ELF-1 (cell line): ENCODE results near the gene ATP13A3.
"Not testable (repeated sequence)": the region's sequence is repeated elsewhere in the genome, so short reads cannot be mapped to it uniquely, and the experiment has no call there.

Source experiments
- DNase-seq: peaks from one replicate; pipeline ENCODE4 v3.0.0-alpha.2; 2016; ENCODE audit warnings: low read depth, low spot score

Gene ATP13A3

GRCh38 chr3:194486540-194487288, at the start of gene ATP13A3:
Gene ATP13A3, minus strand, starts transcription at chr3:194487002. Its CDS starts 24,812 bp downstream, at chr3:194462190.
- peak; percentile 87 for DNase-seq

GRCh38 chr3:194535199-194535598, 48.4 kb upstream of the ATP13A3 start:
- DNase-seq = not testable (repeated sequence)

GRCh38 chr3:194534243-194534642, 47.4 kb upstream of the ATP13A3 start:
- DNase-seq = no peak

- no peak for DNase-seq
Observed at GRCh38 chr3:194532591-194532990, 45.8 kb upstream of the ATP13A3 start.

DNA sequence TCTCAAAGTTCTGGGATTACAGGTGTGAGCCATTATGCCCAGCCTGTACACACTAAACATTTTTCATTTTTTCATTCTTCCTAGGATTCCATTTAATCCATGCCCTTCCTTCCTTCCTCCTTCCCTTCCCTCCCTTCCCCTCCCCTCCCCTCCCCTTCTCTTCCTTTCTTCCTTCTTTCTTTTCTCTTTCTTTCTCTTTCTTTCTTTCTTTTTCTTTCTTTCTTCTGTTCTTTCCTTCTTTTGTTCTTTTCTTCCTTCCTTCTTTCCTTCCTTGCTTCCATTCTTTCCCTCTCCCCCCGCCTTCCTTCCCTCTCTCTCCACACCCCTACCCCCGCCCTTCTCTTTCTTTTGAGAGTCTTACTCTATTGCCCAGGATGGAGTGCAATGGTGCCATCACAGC, 40.9 kb upstream of the ATP13A3 start:
- DNase-seq = no peak

- DNase-seq = no peak
Observed at GRCh38 chr3:194526164-194526563, 39.4 kb upstream of the ATP13A3 start.

DNA sequence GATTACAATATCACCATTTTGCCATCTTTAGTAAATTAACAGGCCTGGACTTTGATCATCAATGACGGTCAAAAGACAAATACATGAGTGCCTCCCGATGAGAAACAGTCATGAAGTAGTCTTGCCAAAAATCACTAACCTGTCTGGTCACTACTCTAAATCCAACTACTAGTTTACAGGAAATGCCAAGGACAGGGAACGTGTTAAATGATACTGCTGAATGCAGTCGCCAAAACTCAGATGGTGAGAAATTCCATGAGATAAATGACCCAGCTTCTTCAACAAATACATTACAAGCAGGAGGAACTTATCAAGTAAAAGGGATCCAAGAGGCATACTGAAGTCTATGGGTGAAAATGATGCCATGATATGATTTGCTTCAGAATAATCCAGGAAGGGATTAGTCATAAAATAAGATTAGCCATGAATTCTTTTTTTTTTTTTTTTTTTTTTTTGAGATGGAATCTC, 35.8 kb upstream of the ATP13A3 start:
- DNase-seq = no peak

DNA sequence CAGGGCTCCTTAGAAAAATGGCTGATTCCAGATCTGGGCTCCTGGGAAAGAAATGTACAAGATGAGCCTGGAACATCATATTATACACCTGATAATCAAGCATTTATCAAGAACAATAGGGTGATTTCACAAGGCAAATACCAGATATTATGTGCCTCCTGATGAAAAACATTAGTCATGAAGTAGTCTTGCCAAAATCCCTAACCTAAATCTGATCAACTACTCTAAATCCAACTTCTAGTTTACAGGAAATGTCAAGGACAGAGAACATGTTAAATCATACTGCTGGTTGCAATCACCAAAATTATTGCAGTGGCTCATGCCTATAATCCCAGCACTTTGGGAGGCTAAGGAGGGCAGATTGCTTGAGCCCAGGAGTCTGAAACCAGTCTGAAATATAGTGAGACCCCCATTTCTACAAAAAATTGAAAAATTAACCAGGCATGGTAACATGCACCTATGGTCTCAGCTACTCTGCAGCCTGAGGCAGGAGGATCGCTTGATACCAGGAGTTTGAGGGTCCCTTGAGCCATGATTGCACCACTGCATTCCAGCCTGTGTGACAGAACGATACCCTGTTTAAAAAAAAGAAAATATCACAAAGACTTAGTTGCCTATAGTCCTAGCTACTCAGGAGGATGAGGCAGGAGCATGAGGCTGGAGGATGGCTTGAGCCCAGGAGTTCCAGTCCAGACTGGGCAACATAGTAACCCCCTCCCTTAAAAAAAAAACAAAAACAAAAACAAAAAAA, 34.9 kb upstream of the ATP13A3 start:
- DNase-seq = no peak

DNA sequence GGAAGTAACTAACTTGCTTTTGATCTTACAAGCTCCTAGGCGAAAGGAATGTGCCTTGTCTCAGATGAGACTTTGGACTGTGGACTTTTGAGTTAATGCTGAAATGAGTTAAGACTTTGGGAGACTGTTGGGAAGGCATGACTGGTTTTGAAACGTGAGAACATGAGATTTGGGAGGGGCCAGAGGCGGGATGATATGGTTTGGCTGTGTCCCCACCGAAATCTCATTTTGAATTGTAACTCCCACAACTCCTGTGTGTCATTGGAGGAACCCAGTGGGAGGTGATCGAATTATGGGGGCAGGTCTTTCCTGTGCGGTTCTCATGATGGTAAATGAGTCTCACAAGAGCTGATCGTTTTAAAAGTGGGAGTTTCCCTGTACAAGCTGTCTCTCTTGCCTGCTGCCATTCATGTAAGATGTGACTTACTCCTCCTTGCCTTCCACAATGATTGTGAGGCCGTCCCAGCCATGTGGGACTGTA, 33.9 kb upstream of the ATP13A3 start:
- DNase-seq = not testable (repeated sequence)

DNA sequence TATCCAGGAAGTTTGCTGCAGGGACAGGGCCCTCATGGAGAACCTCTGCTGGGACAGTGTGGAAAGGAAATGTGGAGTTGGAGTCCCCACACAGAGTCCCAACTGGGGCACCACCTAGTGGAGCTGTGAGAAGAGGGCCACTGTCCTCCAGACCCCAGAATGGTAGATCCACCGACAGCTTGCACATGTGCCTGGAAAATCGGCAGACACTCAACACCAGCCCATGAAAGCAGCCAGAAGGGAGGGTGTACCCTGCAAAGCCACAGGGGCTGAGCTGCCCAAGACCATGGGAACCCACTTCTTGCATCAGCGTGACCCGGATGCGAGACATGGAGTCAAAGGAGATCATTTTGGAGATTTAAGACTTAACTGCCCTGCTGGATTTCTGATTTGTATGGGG, 33.4 kb upstream of the ATP13A3 start:
- DNase-seq = not testable (repeated sequence)

- no peak for DNase-seq
Observed at GRCh38 chr3:194518652-194519051, 31.9 kb upstream of the ATP13A3 start.

DNA sequence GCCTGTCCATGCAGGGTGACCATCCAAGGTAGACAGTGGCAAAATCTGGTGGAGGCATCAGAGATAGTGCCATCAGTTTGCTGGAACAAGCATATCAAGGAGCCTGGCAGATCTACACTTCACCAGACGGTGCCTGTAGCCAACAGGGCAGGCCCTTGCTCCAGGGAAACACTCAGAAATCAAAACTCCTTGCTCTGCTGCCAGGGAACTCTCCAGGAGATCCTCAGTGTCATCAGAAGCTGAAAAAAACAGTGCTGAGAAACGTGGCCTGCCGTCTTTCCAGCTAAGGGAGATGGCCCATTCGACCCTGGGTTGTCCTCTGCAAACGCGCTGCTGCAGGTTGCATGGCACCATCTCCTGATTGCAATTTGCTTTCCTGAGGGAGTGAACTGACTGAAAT, 30.5 kb upstream of the ATP13A3 start:
- no peak for DNase-seq

DNA sequence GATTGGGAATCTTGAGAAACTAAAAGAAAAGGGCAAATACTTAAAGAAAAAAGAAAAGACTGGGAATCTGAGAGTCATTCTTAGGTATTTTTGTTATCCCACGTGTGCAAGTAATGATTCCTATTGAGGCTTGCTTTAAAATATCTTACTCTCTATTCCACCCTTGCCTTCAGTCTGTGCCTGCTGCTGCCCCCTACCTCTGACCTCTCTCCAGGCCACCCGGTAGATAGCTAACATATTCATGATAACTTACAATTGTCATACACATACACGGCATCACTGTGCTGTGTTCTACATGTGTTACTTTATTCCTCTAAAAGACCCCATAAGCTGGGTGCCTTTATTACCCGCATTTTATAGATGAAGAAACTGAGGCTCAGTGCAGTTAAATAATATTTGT, 27.8 kb upstream of the ATP13A3 start:
- no peak for DNase-seq

DNA sequence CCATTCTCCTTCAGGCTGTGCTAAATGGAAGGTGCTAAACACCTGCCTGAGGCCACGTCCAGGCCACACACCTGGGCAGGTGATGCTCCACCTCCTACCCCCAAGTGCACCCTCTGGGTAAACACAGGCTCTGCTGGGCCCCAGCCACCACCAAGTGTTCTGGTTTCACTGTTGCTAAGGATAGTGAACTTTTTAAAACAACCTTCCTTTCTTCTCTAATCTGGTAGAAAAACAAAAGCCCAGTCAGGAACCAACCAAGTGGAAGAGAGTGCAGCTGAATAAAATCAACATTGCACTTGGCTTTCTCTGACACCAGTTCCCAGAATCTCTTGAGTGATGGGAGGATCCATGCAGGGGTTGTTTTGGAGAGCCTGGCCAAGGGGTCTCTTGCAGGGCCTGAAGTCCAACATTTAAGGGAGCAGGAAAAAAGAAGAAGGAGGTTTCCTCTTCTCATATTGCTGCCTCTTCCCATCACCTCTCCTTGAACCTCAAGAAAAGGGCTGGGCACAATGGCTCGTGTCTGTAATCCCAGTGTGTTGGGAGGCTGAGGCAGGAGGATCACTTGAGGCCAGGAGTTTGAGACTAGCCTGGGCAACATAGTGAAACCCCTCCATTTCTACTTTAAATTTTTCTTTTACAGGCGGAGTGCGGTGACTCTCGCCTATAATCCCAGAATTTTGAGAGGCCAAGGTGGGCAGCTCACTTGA, 26.2 kb upstream of the ATP13A3 start:
- DNase-seq = no peak

DNA sequence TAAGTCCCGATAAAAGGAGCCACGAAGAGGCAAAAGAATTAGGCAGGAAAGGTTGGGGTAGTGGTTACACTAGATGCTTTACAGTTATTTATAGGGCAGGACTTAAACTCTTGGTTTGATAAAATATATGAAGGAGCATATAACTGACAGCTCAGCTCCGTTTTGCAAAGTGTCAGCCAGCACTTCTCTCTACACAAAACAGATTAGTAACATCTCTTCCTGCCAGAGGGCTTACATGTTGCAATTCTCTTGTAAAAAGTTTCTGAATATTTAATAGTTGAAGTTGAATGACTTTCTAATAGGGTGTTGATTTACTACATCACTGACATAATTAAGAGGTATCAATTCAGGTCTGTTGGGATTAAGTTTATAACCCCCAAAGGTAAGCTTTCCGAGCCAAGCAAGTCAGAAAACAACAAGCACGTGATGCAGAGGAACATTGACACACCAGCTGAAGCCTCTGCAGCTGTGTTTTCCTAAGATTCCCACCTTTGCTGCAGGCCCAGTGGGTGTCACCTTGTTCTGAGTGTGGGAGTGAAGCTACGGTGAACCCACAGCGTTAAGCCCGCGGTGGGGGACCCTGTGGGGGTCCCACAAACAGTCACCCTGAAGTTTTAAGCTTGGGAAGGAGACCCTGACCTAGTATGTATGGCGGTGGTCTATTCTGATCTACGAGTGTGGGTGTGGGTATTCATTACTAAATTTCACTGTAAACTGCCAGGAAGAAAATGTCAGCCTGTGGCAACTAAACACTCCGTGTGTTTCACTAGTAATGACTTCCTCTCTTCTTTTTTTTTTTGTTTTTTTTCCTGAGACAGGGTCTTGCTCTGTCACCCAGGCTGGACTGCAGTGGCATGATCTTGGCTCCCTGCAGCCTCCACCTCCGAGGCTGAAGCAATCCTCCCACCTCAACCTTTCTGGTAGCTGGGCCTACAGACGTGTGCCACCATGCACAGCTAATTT, 22.0 kb upstream of the ATP13A3 start:
- no peak for DNase-seq

GRCh38 chr3:194507571-194507970, 20.8 kb upstream of the ATP13A3 start:
- no peak for DNase-seq

DNA sequence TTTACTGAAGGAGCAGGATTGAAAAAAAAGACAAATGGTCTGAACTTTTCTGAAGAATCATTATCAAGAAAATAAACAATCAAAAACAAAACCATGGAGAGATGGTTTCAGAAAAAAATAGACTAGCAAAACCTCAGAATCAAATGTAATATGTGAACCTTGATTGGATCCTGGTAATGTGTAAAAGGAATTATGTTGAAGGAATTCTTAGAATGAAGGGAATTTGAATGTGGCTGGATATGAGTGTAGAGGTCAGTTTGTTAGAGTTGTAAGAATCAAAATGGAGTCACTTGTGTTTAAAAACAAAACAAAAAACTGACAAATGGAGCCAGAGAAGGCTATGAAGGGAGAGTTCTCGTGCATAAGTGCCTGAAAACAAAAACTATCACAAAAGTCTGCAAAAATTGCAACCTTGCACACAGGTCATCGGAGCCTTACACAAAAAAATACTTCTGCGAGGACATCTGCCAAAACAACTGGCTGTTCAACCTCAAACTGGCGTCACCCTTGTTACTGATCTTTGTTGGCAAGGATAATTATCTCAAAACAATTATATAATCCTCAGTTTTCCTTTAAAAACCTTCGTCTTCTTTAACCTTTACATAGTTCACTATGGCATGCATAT, 19.1 kb upstream of the ATP13A3 start:
- no peak for DNase-seq

DNA sequence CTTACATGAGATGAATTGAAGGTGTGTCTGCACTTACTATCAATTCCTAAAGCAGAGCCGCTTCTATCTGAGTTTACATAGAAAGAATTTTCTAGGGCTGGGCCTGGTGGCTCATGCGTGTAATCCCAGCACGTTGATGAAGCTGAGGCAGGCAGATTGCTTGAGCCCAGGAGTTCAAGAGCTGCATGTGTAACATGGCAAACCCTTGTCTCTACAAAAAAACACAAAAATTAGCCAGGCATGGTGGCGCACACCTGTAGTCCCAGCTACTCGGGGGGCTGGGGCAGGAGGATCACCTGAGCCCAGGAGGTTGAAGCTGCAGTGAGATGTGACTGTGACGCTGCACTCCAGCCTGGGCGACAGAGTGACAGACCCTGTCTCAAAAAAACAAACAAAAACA, 18.1 kb upstream of the ATP13A3 start:
- DNase-seq = no peak

GRCh38 chr3:194504146-194504545, 17.3 kb upstream of the ATP13A3 start:
- DNase-seq = no peak

DNA sequence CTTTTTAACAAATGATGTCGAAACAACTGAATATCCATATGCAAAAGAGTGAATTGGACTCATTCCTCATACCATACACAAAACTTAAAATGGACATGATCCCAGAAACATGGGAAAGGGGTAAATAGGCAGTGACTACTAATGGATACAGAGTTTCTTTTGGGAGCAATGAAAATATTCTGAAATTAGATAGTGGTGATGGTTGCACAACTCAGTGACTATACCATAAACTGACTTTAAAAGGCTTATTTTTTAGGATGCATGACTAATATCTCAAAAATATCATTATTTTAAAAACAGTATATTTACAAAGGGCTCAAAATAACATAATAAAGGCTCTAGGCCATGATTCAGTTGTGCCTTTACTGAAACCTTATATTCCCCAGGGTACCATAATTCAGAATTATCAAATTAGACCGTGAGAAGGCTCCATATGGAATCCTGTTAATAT, 16.3 kb upstream of the ATP13A3 start:
- no peak for DNase-seq
